ENCODE results near the gene CREB3L1.

CREB3L1 gene

GRCh38 chr11:46347637-46348311, 70.3 kb downstream of the CREB3L1 start:
- no peak for DNase-seq

- peak; percentile 23 for DNase-seq
Observed at GRCh38 chr11:46348566-46349401, 71.3 kb downstream of the CREB3L1 start.

DNA sequence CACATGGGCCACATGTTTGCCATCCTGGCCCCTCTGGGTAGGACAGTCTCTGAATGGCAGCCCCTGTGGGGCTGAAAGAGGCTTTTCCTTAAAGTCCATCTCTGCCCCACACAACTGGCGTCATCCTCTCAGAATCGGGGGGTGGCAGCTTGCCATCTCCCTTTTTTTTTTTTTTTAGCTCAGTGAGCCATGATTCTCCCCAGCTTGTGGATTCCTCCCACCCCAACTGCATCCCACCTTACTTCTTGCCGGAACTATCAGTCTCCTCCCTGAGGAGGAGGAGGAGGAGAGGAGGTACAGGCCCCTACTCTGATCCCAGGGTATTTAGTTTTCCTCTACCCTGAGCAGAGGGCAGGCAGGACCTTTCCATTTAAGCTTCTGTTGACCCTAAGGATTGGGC, 73.2 kb downstream of the CREB3L1 start:
- DNase-seq, result no peak

DNA sequence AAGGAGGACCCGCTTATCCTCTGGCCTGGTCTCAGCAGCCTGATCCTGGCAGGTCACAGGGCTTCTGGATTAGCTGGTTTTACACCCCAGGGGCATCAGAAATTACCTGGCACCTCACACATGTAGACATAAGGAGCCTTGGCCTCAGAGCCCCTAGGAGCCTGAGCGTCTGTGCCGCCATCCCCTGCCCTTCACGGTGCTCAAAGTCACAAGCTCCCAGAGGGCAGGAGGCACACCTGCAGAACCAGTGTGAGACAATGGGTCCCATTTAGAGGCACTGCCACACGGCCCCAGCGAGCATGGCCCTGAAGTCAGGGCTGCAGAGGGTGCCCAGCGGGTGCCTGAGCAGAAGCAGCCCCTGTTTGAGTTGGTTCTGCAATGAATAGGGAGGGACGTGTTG, 73.7 kb downstream of the CREB3L1 start:
- no peak for DNase-seq

GRCh38 chr11:46351606-46352005, 74.1 kb downstream of the CREB3L1 start:
- DNase-seq, result no peak

DNA sequence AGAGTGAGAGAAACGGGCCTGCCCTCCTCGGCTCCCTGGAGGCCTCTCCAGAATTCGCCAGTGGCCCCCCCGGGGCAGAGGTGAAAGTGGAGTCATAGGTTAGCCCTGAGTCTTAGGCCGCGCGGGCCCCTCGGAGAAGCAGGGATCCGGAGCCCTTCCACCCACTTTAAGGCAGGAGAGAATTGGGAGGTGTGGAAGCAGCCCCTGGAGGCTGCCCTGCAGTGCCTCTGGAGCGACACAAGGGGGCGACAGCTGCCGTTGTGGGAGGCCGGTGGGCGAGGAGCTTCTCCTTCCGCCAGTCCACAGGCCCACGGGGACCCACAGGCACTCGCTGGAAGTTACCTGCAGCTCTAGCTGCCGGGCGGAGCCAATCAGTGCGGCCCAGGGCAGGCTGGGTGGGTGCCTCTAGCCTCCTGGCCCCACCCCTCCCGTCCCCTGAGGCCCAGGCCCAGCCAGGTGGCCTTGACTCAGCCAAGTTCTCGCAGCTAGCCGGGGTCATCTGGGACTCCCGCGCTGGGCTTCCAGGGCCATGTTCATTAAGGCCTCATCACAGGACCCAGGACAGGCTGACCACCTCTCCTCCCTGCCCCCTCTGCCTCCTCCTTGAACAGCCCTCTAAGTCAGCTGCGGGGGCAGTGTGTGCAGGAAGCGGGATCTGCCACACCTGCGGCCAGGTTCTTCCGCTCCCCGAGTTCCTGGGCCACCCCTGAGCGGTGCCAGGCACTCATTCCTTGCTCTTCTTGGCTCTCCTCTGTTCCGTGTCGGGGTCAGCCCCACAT, 74.8 kb downstream of the CREB3L1 start:
- DNase-seq, result no peak

DNA sequence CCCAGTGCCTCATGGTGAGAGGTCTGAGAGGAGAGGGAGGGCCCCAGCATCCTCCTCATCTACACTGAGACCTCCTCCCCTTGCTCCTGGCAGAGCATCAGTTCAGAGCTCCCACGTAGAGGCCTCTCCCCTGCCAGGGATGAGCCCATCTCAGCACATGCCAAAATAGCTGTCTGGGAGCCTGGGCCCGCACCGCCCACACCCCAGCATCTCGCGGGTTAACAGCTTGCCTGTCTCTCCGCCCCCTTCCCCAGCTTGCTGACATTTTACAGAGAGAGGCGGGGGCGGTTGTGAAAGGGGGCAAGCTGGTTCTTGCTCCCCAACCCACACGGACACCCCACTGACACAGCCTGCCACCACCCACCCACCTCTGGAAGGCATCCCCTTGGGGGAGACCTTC, 76.2 kb downstream of the CREB3L1 start:
- DNase-seq, result no peak

DNA sequence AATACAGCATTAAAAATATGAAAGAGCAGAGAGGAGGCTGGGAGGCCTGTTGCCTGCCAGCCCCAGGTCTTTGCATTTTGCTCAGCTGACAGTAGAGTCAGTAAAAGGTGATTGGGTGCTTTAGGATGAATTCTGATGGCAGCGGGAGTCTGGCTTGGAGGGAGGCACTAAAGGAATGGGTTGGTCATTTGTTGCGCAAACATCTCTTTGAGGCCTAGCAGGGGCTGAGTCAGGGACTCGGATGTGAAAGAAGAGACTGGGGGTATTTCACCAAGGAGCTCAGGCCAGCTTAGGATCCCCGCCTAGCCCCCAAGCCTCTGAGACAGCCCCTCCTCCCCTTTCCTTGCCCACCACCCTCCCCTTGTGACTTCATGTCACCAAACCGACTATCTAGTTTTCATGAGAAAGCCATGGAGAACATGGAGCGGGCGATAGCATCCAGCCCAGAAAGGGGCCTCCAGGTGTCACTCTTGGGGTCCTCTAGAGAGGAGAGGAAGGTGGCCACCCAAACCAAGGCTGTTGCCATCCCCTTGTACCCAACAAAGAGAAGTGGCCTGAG, 79.5 kb downstream of the CREB3L1 start:
- DNase-seq, result no peak

DNA sequence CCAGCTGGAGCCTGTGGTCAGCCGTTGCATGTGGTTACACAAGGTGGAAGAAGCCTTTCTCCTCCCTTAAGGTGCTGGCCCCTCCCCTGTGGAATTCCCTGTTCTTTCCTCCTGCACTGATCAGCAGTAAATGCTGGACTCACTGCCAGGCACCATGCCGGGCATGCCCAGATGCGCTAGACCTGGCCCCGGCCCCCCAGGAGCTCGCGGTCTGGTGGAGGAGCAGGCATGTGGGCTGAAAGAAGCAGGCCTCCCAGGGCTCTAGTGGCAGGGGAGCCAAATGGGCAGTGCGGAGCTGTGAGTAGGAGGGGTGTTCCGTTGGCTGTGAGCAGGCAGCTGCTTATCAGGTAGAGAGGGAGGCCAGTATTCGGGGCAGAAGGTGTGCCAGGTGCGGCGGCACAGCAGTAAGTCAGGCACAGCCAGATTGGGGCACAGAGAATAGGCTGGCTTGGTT, 80.0 kb downstream of the CREB3L1 start:
- no peak for DNase-seq

GRCh38 chr11:46359953-46360352, 82.5 kb downstream of the CREB3L1 start:
- no peak for DNase-seq

- no peak for DNase-seq
Observed at GRCh38 chr11:46360878-46361277, 83.4 kb downstream of the CREB3L1 start.

- DNase-seq, result no peak
Observed at GRCh38 chr11:46361283-46362155, 84.1 kb downstream of the CREB3L1 start.

- no peak for DNase-seq
Observed at GRCh38 chr11:46362156-46363030, 84.9 kb downstream of the CREB3L1 start.

DNA sequence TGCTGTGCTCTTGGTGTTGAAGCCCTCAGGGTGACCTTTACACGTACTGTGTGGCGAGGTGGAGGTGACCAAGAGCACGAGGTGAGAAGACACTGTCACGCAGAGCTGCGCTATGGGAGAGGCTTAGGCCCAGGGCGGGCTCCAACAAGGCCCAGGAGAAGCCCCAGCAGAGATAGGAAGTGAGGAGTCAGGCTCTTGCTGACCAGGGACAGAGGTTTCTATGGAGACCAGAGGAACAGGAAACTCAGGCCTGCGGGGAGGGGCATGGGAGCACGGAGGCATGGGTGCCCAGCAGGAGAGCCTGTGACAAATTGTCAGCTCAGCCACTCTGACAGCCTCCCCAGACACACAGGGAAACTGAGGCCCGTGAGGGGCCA, 85.6 kb downstream of the CREB3L1 start:
- DNase-seq, result no peak

DNA sequence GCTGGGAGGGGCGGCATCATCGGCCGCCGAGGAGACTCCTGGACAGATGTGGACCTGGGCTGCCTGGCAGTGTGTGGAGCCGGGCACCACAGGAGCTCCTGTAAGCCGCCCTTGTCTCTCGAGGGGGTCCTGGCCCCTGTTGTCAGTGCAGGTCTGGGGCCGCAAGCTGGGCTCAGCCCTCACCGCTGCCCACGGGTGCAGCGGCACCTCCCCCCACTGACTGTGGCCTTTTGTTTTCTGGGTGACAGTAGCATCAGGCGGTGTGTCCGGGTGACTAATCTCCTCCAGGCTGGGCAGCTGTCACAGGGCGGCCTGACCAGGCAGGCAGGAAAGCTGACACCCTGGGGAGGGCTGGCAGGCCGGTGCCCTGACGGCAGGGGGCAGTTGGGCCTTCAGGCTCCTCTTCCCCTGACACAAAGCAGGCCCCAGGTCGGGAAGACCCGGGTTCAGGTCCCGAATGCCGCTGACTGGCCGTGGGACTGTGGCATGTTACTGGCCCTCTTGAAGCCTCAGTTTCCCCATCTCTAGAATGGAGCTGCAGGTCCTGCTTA, 86.1 kb downstream of the CREB3L1 start:
- DNase-seq, result no peak

DNA sequence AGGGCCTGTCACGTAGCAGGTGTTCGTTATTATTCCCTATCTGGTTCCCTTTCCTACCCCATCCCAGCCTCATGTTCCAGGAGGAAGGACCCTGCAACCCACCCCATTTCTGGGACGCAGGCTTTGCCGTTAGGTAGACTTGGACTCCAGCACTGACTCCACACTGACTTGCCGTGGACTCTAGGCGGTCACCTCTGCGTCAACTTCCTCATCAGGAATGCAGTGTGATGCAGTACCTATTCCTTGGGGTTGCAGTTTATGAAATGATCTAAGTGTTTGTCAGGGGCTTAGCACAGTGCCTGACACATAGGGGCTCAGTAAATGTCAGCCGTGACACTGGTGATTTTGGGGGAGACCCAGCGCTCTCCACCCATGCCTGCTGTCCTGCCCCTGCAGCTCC, 86.6 kb downstream of the CREB3L1 start:
- no peak for DNase-seq

DNA sequence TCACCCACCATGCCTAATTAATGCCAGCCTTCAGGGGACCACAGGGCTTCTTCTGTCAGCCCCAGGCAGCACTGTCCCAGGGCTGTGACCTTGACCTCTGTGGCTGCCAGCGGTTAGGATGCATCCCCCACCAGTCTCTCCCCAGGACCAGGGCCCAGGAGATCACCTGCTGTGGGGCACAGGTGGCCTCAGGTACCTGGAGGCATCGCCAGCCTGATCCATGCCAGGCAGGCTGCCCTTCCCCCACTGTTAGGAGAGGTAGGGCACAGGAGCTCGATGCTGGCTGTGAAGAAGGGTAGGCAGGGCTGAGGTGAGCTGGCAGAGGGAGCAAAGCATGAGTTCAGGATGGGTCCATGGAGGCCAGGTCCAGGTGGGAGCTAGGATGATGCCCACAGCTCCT, 87.3 kb downstream of the CREB3L1 start:
- DNase-seq, result no peak

DNA sequence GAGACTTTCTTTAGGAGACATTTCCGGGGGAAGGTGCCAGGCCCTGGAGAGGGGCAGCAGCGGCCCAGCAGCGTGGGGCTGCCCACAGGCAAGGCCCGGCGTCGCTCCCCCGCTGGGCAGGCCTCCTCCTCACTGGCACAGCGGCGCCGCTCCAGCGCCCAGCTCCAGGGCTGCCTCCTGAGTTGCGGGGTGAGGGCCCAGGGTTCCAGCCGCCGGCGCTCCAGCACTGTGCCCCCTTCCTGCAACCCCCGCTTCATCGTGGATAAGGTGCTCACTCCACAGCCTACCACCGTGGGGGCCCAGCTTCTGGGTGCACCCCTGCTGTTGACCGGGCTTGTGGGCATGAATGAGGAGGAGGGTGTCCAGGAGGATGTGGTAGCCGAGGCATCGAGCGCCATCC, 88.8 kb downstream of the CREB3L1 start:
- DNase-seq, result no peak

DNA sequence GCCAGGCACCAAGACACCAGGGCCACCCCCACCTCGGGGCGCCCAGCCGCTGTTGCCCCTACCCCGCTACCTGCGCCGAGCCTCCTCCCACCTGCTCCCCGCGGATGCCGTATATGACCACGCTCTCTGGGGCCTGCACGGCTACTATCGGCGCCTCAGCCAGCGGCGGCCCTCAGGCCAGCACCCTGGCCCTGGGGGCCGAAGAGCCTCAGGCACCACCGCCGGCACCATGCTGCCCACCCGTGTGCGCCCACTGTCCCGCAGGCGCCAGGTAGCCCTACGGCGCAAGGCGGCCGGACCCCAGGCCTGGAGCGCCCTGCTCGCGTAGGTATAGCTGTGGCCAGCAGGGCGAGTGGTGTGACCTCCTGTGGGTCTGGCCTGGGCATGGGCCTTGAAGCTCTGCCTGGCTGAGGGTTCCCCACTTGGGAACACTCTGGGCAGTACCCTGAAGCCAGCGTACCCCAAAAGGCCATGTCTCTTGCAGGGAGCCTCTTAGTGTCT, 89.2 kb downstream of the CREB3L1 start:
- no peak for DNase-seq

- peak; percentile 38 for DNase-seq
Observed at GRCh38 chr11:46367244-46367915, 89.9 kb downstream of the CREB3L1 start.
